GM12878 (cell line): Measurements from ENCODE around the gene MB. TPM values are rescaled to one million over a fixed set of nuclear protein-coding genes. Genes with fewer than 3 reads are reported as not detected.
A peak's percentile ranks its signal among the peaks of the same experiment; 100 is the strongest.

ENCODE experiments used
- ATAC-seq: fragments of 200-7000 bp; cut with Tn5 transposase; 3 replicates; pipeline ENCODE4 v1.9.1; 2020; ENCODE audit warnings: mild to moderate bottlenecking, moderate library complexity
- BruUV-seq: library from RNA; stranded (reverse); fragments of 400-500 nt; replicated peaks from 2 replicates; lab custom pipeline; 2021; lab: Mats Ljungman, UMichigan
- CTCF ChIA-PET: fragments of 300-600 bp; sonication (Branson Sonifier 250); formaldehyde crosslinking; extraction: SDS; loops from one replicate; lab custom pipeline; 2021; ENCODE audit warnings: inconsistent platforms; lab: Yijun Ruan, JAX
- POLR2A ChIA-PET: fragments of 350-600 bp; formaldehyde crosslinking; extraction: SDS; loops from one replicate; lab custom pipeline; 2021; ENCODE audit warnings: inconsistent platforms; lab: Charles Lee
- RAD21 ChIA-PET: fragments of 300-600 bp; sonication (Branson Sonifier 250); formaldehyde crosslinking; loops from one replicate; lab custom pipeline; 2023; ENCODE audit warnings: antibody characterized with exemption; ENCODE audit not compliant: unreplicated experiment; lab: Charles Lee
- SMC1A ChIA-PET: fragments of 300-600 bp; sonication (Branson Sonifier 250); formaldehyde crosslinking; loops from one replicate; lab custom pipeline; 2023; ENCODE audit not compliant: unreplicated experiment, uncharacterized antibody; lab: Charles Lee
- DNase-seq: peaks from one replicate; pipeline ENCODE4 v3.0.0-alpha.2; 2011; ENCODE audit warnings: low read depth, low spot score
- FAIRE-seq: peaks from 3 replicates; lab custom pipeline; 2011; peaks lifted over from hg19 to GRCh38; lab: Jason Lieb, UNC
- H2AFZ ChIP-seq: 2 replicates; pipeline ENCODE4 v1.6.0; 2011; ENCODE audit warnings: low read depth, low read length, control low read depth; ENCODE audit not compliant: control insufficient read depth
- H3K27ac ChIP-seq: 2 replicates; pipeline ENCODE4 v1.5.1; 2011; ENCODE audit warnings: control low read depth; ENCODE audit not compliant: control insufficient read depth, insufficient read depth
- H3K27me3 ChIP-seq, 2 experiments: replicated peaks in 1 of 2; 2 replicates each; pipeline versions ENCODE4 v1.6.0 to v1.6.1; 2011; ENCODE audit warnings: low read length in 1 of 2; ENCODE audit not compliant: control insufficient read depth in 2 of 2, insufficient read depth in 2 of 2
- H3K36me3 ChIP-seq, 2 experiments: 2 replicates each; pipeline ENCODE4 v1.5.1; 2011; ENCODE audit warnings: low read length in 1 of 2; ENCODE audit not compliant: control insufficient read depth in 2 of 2, insufficient read depth in 2 of 2
- H3K4me1 ChIP-seq: 2 replicates; pipeline ENCODE4 v1.6.1; 2011; ENCODE audit warnings: mild to moderate bottlenecking, low read length, moderate library complexity, mixed read lengths; ENCODE audit not compliant: control insufficient read depth, insufficient read depth
- H3K4me2 ChIP-seq: 2 replicates; pipeline ENCODE4 v1.6.0; 2011; ENCODE audit warnings: control low read depth; ENCODE audit not compliant: control insufficient read depth, insufficient read depth
- H3K4me3 ChIP-seq: fragments of 200-600 bp; sonication (generic); 2 replicates; pipeline ENCODE4 v1.5.1; 2016
- H3K79me2 ChIP-seq: 2 replicates; pipeline ENCODE4 v1.6.0; 2011; ENCODE audit warnings: low read length; ENCODE audit not compliant: control insufficient read depth, insufficient read depth
- H3K9ac ChIP-seq: 2 replicates; pipeline ENCODE4 v1.8.0; 2011; ENCODE audit warnings: low read length, control low read depth, mixed read lengths; ENCODE audit not compliant: control insufficient read depth, insufficient read depth
- H3K9me3 ChIP-seq: replicated peaks from 3 replicates; pipeline ENCODE4 v1.5.1; 2011; ENCODE audit warnings: mild to moderate bottlenecking, low read length; ENCODE audit not compliant: control insufficient read depth, insufficient read depth
- H4K20me1 ChIP-seq: 2 replicates; pipeline ENCODE4 v1.6.0; 2011; ENCODE audit not compliant: control insufficient read depth, insufficient read depth
- ATF7 ChIP-seq: fragments of 450-650 bp; IDR thresholded peaks from 2 replicates; pipeline ENCODE4 v1.6.1; 2016; ENCODE audit warnings: low read depth, mild to moderate bottlenecking
- CBX3 ChIP-seq: fragments of 200-600 bp; sonication (generic); IDR thresholded peaks from 2 replicates; pipeline ENCODE4 v1.6.1; 2016; ENCODE audit warnings: low read depth, borderline replicate concordance
- IKZF2 ChIP-seq, 2 experiments: fragments of 450-650 bp; IDR thresholded peaks; 2 replicates each; pipeline ENCODE4 v1.6.1; 2017; ENCODE audit warnings: mild to moderate bottlenecking in 2 of 2, moderate library complexity in 2 of 2
- ZNF207 ChIP-seq: fragments of 450-650 bp; IDR thresholded peaks from 2 replicates; pipeline ENCODE4 v1.6.1; 2014; ENCODE audit warnings: antibody characterized with exemption, mild to moderate bottlenecking, borderline replicate concordance
- WGBS: methylation state at CpG from one replicate; pipeline ENCODE4 v1.1.6; 2016; ENCODE audit warnings: low lambda C conversion rate; ENCODE audit not compliant: insufficient replicate concordance, insufficient coverage; ENCODE audit errors: missing lambda C conversion rate; 5-methylcytosine and 5-hydroxymethylcytosine counted together
- in situ Hi-C: fragments of 300-500 bp; cut with MboI; formaldehyde crosslinking; loops from 9 replicates; pipeline ENCODE4 v1.14.3; 2018; ENCODE audit warnings: mixed read lengths
- intact Hi-C: fragments of 100-400 bp; cut with micrococcal nuclease; formaldehyde crosslinking; loops from one replicate; pipeline ENCODE4 v1.14.2; 2022; ENCODE audit not compliant: unreplicated experiment
- polyA plus RNA-seq, 11 experiments: library from polyadenylated mRNA; depleted of rRNA in 4 of 11; unstranded in 6 of 11; stranded (reverse) in 5 of 11; fragments of >200 nt; fragmentation: Nextera tagmentation in 4 of 11; fragmentation: Illumina TruSeq in 1 of 11; extraction: Ambion mirVana in 4 of 11; extraction: Trizol in 1 of 11; gene quantifications; 1 replicate in 1 of 11; 2 replicates in 10 of 11; pipeline versions ENCODE4 v1.2.1 to v1.2.3, GENCODE V29; 2011 to 2016; ENCODE audit warnings: inconsistent platforms in 2 of 11, missing spikeins in 2 of 11, low read depth in 1 of 11
- total RNA-seq, 4 experiments: library from RNA; depleted of rRNA in 3 of 4; stranded (reverse); fragments of >200 nt in 3 of 4; fragmentation: Illumina TruSeq in 1 of 4; extraction: Trizol in 1 of 4; gene quantifications; 2 replicates each; pipeline versions ENCODE4 v1.2.1 to v1.2.3, GENCODE V29; 2013 to 2021
- TF ChIP-seq, protein P1 (sequence below): IDR thresholded peaks from 2 replicates; pipeline ENCODE4 v1.6.1; 2012; ENCODE audit warnings: low read length, inconsistent platforms

Gene MB
- total and polyA plus RNA-seq, 10 of the 15 experiments (the other 5 are each of a cell fraction or from before 2014, with no cell fraction given): 0.09 to 0.41 (median 0.23) TPM; not detected in 3

DNA sequence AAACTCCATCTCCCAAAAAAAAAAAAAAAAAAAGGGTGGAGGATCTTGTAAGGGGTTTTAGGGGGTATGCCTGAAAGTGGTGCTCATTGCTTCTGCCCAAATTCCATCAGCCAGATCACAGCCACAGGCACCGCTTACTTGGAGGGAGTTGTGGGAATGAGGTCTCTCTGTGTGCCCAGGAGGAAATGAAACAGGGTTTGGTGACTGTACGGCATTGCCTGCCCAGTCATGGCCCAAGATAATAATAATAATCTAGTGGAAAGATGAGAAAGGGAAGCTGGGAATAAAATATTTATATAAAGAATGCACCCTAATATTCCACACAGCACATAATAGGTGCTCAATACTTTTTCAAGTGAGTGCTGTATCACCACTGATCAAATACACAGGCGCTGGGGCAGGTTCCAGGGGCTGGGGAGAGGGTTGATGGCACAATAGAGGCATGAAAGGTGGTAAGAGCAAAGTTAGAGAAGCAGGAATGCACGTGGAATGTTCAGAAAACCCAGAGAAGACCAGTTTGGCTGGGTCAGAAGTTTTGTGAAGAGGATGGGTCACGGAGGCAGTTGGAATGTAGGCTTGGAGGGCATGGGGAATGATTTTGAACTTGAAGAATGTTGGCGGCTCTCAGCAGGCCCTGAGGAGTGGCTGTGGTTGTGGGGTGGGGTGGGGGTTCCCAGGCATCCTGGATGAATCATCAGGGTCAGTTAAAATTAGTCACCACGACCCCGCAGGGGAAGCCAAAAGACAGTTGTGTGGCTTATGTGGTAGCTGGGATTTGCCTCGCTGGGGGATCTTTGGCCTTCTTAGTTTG is 12.5 kb upstream of the MB start (continued):
- TF ChIP-seq ATF7 (peak; percentile 51; the same call in 1 of the 2 replicates), IKZF2 (IDR thresholded peaks at IDR 0.05) (peak; percentile 84 to 93)

DNA sequence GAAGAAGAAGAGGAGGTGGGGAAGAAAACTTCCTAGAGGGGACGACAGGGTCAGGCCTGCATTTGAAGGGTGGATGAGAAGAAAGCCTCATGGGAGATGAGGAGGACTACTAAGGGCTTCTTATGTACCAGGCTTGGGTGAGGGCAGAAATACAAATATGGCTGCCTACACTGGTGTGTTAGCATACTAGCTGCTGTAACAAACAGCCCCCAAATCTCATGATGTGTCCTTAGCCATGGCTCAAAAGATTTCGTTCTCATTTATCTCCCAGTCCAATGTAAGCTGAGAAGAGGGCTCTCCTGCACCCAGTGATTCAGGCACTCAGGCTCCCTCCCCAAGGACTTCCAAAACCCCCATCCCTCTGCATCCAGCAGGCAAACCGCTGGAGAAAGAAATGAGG is 11.6 kb upstream of the MB start:
- H3K27me3 ChIP-seq: no peaks in the 10 kb centered on the region
- DNase-seq (no peak), ATAC-seq (no peak), FAIRE-seq (no peak)
- H3K79me2 ChIP-seq: no peaks in the 10 kb centered on the region
- 53% methylated on average over 3 of the region's 3 CpGs for WGBS
- SMC1A ChIA-PET: interaction anchor here (1.3 to 1.7 kb wide), 2 partner anchors 17 to 534 kb away, joined by 3 to 6 read pairs; no protein-coding TSS in a partner anchor
- H3K36me3 ChIP-seq: no peaks in the 10 kb centered on the region
- no peak overlapping the region for H3K4me3 ChIP-seq
- no peak overlapping the region for H3K27ac ChIP-seq
- peaks cover 17% of the 10 kb centered on the region for H3K4me1 ChIP-seq
- H2AFZ ChIP-seq: no peak overlapping the region
- POLR2A ChIA-PET: interaction anchor here (0.6 kb wide), 1 partner anchor 277 kb away, joined by 3 read pairs; no protein-coding TSS in a partner anchor
- TF ChIP-seq ZNF207 (no peak), CBX3 (no peak)
- TF ChIP-seq, protein P1, sequence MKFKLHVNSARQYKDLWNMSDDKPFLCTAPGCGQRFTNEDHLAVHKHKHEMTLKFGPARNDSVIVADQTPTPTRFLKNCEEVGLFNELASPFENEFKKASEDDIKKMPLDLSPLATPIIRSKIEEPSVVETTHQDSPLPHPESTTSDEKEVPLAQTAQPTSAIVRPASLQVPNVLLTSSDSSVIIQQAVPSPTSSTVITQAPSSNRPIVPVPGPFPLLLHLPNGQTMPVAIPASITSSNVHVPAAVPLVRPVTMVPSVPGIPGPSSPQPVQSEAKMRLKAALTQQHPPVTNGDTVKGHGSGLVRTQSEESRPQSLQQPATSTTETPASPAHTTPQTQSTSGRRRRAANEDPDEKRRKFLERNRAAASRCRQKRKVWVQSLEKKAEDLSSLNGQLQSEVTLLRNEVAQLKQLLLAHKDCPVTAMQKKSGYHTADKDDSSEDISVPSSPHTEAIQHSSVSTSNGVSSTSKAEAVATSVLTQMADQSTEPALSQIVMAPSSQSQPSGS: no peak
- in situ Hi-C loops (no loop called here), intact Hi-C loops (loop anchor here (5.0 kb wide), 1 partner anchor 209 kb away; no protein-coding TSS in a partner anchor)
- no peak overlapping the region for H3K4me2 ChIP-seq
- H3K9me3 ChIP-seq: peaks cover 1% of the 10 kb centered on the region; the same call in 1 of the 3 replicates
- H4K20me1 ChIP-seq: no peaks in the 10 kb centered on the region
- no TSS peak for BruUV-seq
- no peak overlapping the region for H3K9ac ChIP-seq
- RAD21 ChIA-PET: interaction anchor here (0.6 to 5.7 kb wide), 3 partner anchors 20 to 496 kb away, joined by 3 to 30 read pairs (median 4); partner anchors contain the start of gene APOL6
- CTCF ChIA-PET: interaction anchor here (0.7 to 2.8 kb wide), 3 partner anchors 18 to 549 kb away, joined by 3 to 22 read pairs (median 4); partner anchors contain the start of gene APOL6
